NB4 (cell line): ENCODE measurements around the gene DENND1A.

Experiments used
- CTCF ChIP-seq: IDR thresholded peaks from one replicate; pipeline ENCODE4 v1.5.1; 2012; ENCODE audit warnings: low read depth, low read length
- POLR2A ChIP-seq: IDR thresholded peaks from 2 replicates; pipeline ENCODE4 v1.6.1; 2011; ENCODE audit warnings: mild to moderate bottlenecking; ENCODE audit not compliant: insufficient read length; ENCODE audit errors: extremely low read depth

GRCh38 chr9:123361731-123362510, 568.0 kb downstream of the DENND1A start:
- no peak for TF ChIP-seq CTCF
- no peak for TF ChIP-seq POLR2A
